ENCODE data around the gene KLHDC4.
"Not testable (repeated sequence)": the region's sequence is repeated elsewhere in the genome, so short reads cannot be mapped to it uniquely, and the experiment has no call there.

The KLHDC4 gene

GRCh38 chr16:87765776-87766484 lies at the start of gene KLHDC4:
Gene KLHDC4, minus strand, starts transcription at chr16:87765986. Its CDS starts 96 bp downstream, at chr16:87765890.
- DNase-seq: peak; percentile 77 to 88

DNA sequence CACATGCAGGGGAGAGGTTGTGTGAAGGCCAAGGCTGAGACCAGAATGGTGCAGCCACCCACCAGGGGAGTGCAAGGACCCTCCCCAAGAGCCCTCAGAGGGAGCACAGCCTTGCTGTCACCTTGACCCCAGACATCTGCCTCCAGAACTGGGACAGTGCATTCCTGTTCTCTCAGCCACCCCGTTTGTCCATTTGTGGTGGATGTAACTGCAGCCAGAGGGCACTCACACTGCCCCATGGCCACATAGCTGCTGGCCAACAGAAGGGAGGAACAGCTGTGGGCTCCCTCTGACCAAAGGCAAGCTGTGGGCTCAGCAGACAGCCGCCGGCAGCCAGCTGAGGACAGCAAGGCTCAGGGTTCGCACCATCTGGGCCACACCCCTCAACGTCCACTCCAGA lies 49.8 kb upstream of the KLHDC4 start:
- no peak for DNase-seq

- no peak for DNase-seq
Measured at GRCh38 chr16:87812200-87812656, 46.4 kb upstream of the KLHDC4 start.

DNA sequence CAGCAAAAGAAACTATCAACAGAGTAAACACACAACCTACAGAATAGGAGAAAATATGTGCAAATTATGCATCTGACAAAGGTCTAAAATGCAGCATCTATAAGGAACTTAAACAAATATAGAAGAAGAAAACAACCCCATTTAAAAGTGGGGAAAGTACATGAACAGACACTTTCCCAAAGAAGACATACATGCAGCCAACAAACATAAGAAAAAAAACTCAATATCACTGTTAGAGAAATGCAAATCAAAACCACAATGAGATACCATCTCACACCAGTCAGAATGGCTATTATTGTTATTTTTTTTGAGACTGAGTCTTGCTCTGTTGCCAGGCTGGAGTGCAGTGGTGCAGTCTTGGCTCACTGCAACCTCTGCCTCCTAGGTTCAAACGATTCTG lies 45.7 kb upstream of the KLHDC4 start:
- DNase-seq: not testable (repeated sequence)

DNA sequence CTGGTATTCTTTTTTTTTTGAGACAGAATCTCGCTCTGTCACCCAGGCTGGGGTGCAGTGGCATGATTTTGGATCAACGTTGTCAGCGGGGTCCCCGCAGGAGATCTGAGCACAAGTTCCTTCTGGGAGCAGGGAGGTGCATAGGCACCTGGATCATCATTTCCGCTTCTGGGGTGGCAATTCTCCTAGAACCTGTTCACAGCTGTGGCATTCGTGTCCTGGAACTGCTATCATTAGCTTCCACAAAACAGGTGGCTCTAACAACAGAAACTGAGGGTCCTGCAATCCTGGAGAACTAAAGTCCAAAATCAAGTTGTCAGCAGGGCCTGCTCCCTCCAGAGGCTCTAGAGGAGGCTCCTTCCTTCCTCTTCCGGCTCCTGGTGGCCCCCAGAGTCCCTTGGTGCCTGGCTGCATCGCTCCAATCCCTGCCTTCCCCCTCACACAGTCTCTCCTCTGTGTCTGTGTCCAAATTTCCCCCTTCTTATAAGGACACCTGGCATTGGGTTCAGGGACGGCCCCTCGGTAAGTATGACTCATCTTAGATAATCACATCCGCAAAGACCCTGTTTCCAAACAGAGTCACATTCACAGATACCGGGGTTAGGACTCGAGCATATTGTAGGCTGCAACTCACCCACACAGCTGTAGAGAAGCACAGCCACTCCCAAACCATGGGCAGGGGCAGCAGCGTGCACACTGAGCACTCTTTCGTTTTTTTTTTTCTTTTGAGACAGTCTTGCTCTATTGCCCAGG lies 43.5 kb upstream of the KLHDC4 start:
- DNase-seq: no peak

DNA sequence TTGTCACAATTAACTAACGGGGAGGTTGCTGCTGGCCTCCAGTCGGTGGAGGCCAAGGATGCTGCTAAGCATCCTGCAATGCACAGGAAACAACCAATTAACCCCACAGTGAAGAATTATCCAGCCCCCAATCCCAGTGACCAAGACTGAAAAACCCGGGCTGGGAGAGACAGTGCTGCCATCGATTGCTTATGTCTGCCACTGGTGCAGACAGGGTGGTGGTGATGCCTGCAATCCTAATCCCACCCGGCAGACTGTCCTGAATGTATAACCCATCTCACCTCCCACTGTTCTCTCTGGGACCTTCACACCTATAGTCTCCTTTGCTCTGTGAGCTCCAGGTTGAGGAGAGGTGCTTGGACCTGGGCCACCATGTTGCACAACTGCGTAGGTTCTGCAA lies 42.3 kb upstream of the KLHDC4 start:
- no peak for DNase-seq

DNA sequence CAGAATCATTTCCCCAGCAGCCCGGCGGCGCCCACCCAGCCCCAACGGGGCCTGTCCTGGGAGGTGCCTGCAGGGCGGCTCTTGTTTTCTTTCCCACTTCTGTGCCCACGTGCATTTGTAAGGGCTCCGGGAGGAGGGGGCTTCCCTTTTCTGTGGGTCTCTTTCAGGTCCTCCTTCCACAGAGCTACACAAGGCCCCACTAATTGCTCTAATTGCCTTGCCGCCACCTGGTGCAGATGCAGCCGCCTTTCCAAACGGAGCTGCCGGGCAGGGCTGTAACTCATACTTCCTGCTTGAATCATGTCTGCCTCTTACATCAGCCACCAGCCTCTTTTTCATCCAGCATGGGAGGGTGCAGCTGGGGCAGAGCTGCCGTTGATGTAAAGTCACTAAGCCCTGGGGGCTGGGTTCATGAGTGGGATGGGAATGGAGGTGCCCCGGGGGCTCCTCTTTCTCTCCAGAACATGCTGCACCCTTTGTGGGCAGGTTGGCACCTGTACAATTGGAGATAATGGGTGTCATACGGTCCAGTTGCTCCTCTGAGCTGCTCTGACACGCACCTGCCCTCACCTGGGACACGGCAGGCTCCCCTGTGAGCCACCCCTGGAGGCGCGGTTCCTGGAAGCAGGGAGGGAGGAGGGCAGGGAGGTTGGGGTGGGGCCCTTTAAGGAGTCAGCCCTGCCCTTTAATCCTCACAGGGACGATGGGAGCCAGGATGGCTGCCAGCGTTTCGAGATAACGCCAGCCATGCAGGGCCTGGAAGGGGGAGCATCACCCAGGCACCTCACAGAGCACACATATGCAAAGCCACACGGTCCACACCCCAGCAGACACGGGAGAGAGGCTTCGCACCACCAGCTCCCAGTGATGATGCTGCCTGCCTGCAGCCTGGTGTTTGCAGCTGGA lies 41.1 kb upstream of the KLHDC4 start:
- DNase-seq: peak; percentile 39 to 67

GRCh38 chr16:87806261-87806640 lies 40.5 kb upstream of the KLHDC4 start:
- DNase-seq: no peak

DNA sequence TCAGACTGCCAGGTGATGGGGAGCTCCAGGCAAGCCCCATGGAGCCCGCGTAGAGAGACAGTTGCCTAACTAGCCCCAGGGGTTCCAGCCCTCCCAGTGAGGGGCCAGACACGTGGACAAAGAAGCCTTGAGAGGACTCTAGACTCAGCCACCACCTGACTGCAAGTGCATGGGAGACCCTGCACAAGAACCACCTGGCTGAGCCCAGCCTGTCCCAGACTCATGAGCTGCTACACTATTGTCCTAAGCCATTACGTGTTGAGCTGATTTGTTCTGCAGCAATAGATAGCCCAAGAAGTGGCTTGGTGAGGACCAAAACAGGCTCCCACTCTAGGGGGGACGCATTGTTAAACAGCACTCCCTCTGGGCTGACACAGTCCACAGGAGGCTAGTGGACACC lies 37.6 kb upstream of the KLHDC4 start:
- DNase-seq: no peak

DNA sequence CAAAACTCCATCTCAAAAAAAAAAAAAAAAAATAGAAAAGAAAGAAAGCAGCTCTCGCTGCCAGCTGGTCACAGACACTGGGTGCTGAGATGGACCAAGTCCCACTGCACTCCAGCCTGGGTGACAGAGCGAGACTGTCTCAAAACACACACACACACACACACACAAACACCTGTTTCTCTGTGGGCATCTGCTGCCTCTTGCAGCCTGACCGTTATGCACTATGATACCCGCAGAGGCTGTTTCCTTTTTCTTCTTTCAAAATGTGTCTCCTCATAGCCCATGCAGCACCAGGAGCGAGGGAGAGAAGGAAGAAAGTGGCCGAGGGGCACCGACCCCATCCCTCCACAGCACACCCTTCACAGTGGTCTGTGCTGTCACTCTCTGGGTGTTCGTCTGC lies 36.9 kb upstream of the KLHDC4 start:
- DNase-seq: no peak

GRCh38 chr16:87801679-87802259 lies 36.0 kb upstream of the KLHDC4 start:
- no peak for DNase-seq

DNA sequence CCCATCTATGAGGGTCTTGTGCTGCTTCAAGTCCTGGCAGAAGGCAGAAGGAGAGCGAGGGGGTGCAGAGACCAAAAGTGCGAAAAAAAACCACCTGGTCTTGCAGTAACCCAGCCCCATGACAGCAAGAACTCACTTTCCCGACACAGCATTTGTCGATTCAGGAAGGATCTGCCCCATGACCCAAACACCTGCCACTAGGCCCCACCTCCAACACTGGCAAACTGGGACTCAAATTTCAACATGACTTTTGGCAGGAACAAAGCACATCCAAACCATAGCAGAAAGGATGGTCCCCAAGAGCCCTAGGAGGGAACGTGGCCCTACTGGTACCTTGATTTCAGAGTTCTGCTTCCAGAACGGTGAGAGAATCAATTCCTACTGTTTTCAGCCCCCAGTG lies 34.7 kb upstream of the KLHDC4 start:
- DNase-seq: no peak

DNA sequence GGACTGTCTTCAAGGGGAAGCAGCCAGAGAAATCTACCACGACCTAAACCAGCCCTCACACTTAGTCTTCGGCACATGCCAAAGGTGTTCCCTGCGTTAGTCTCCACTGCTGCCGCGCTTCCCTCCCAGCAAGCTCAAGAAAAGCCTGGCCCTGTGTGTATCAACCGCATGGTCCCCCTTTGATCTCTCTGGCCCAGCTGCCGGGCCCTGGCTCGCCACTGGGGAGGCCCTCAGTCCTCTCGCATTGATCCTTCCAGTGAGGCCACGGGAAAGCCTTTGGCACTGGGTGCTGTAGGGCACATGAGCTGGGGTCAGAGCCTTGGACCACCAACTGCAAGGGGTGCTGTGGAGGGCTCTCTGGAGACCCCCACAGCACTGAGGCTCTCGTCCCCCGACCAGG lies 29.6 kb upstream of the KLHDC4 start:
- no peak for DNase-seq

- no peak for DNase-seq
Measured at GRCh38 chr16:87794485-87795078, 28.8 kb upstream of the KLHDC4 start.

DNA sequence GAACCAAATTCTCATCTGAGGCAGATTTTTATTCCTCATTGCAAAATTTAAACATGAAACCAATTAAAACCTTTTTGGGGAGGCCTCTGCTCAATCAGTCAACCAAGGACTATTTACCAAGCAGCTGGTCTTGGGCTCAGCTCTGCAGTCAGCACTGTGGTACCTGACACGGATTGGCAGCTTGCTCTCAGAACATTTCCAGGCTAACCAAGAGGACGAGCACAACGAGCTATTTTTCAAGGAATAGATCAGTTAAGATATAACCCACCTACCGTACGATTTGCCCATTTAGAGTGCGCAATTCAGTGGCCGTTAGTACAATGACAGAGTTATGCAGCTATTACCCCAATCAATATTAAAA lies 26.4 kb upstream of the KLHDC4 start:
- DNase-seq: no peak

- no peak for DNase-seq
Measured at GRCh38 chr16:87791295-87792204, 25.8 kb upstream of the KLHDC4 start.

DNA sequence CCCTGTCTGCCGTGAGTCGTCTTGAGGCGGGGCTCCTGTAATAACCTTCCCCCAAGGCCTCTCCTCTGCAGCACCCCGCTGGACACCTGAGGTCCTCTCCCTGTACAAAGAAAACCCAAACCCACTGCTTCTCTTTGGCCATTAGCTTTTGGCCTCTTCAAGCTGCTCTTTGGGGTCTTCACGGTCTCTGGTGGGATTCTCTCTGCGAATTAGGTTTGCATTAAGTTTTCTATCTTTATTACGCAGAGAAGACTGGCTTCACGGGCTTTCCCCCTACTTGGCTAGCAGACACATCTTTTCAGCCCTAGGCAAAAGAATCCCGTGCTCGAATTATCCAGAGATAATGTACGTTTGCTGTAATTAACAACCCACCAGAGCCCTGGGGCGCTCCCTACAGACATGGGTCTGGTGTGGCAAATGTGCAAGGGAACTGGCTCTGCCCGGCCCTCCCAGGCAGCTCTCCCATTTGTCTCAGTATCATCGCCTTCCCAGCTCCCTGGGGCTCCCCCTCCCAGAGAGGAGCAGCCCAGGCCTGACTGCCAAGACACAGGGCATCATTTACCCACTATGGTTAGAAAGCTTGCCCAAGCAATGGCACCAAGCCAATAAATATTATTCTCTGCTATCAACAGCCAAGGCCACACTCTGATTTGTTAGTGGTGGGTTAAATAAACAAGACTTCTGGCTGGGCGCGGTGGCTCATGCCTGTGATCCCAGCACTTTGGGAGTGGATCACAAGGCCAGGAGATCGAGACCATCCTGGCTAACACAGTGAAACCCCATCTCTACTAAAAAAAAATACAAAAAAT lies 24.7 kb upstream of the KLHDC4 start:
- DNase-seq: no peak

DNA sequence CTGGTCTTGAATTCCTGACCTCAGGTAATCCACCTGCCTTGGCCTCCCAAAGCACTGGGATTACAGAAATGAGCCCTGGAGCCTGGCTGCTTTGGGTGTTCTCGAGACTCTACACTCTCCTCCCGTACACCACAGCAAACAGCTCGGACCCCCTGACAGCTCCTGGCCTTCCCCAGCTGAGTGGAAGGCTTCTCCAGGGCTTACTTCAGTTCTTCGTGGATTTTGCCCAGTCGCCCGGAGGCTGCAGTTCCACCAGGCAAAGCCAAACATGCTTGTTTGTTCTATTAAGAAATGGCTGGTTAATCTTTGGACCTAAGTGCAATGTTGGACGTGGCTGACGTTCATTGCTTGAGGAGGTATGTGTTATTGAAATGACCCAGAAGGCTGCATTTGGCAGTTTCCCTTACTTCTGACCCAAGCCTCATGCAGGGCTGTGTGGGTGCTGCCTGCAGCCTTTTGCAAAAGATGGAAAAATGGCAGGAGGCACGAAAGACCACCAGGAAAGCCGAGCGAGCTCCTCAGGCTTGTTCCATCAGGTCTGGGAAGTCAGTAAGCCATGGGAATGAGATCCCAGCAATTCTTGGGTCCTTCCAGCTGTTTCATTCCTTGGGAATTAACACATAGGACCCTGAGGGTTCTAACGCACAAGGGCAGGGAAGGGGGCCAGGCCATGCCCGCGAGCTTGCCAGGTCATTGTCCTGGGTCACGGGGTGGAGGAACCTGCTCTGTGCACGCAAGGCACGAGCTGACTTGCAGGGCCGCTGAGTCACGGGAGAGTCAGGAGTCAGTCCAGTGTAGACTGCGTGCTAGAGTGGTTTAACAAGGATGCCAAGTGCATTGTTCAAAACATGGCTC lies 23.9 kb upstream of the KLHDC4 start:
- DNase-seq: no peak

- not testable (repeated sequence) for DNase-seq
Measured at GRCh38 chr16:87788730-87789436, 23.1 kb upstream of the KLHDC4 start.
